Loucy (cell line): ENCODE results near the gene CAVIN1.

Source experiments
- EZH2phosphoT487 ChIP-seq: fragments of 200-600 bp; IDR thresholded peaks from 2 replicates; pipeline ENCODE4 v1.6.1; 2018; ENCODE audit warnings: antibody characterized with exemption, mild to moderate bottlenecking, moderate library complexity, borderline replicate concordance
- TF ChIP-seq, protein P1 (sequence below): fragments of 200-600 bp; sonication (generic); conservative IDR thresholded peaks from 2 replicates; pipeline ENCODE4 v1.5.1; 2014; ENCODE audit warnings: mild to moderate bottlenecking, antibody characterized with exemption, low read length

DNA sequence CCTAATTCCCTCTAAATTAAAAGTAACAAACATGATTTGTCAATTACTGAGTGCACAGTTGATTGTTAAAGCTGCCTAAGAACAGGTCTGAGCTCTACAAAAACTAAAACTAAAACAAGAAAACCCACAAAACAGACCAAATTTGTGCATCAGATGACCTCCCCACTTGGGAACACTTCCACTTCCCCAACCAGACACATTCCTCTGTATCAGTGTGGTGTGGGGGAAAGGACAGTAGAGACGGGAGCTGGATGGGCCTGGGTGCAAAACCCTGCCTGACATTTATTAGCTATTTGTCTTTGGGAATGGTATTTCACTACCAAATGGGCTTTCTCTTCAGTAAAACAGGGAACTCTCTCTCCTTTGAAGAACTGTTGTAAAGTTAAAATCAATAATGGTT is 64.6 kb downstream of the CAVIN1 start:
- TF ChIP-seq, protein P1, sequence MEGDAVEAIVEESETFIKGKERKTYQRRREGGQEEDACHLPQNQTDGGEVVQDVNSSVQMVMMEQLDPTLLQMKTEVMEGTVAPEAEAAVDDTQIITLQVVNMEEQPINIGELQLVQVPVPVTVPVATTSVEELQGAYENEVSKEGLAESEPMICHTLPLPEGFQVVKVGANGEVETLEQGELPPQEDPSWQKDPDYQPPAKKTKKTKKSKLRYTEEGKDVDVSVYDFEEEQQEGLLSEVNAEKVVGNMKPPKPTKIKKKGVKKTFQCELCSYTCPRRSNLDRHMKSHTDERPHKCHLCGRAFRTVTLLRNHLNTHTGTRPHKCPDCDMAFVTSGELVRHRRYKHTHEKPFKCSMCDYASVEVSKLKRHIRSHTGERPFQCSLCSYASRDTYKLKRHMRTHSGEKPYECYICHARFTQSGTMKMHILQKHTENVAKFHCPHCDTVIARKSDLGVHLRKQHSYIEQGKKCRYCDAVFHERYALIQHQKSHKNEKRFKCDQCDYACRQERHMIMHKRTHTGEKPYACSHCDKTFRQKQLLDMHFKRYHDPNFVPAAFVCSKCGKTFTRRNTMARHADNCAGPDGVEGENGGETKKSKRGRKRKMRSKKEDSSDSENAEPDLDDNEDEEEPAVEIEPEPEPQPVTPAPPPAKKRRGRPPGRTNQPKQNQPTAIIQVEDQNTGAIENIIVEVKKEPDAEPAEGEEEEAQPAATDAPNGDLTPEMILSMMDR = no peak
- no peak for TF ChIP-seq EZH2phosphoT487
